ENCODE measurements around the gene MECR.

Gene MECR

GRCh38 chr1:29202053-29202452 lies 28.7 kb downstream of the MECR start:
- no peak for DNase-seq (ENCODE audit: low read depth in 2 of 2)

DNA sequence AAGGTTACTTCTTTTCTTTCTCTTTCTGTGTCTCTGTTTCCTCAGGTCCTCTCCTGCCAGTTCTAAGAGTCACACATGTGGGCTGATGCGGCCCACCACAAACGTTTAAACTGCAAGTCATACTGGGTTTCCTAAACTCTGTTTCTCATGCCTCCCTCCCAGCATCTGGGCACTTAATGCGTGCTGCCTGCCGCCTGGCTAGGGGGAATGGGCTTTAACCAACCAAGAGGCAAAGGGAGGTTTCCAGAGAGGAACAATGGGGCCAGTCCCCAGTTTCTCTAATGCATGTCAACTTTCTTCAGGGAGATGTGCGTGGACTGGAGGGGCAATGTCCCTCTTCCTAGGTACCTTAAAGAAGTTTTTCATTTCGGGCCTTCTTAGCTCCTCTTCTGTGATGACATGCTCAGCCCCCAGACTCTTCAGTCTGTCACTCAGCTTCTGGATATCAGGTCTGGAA lies 29.1 kb downstream of the MECR start:
- DNase-seq (ENCODE audit: low read depth in 2 of 2) = peak in 1 of 2 donors; percentile 8

- DNase-seq (ENCODE audit: low read depth in 2 of 2) = no peak
Observed at GRCh38 chr1:29200906-29201594, 29.7 kb downstream of the MECR start.

GRCh38 chr1:29197993-29198392 lies 32.7 kb downstream of the MECR start:
- no peak for DNase-seq (ENCODE audit: low read depth in 2 of 2)

DNA sequence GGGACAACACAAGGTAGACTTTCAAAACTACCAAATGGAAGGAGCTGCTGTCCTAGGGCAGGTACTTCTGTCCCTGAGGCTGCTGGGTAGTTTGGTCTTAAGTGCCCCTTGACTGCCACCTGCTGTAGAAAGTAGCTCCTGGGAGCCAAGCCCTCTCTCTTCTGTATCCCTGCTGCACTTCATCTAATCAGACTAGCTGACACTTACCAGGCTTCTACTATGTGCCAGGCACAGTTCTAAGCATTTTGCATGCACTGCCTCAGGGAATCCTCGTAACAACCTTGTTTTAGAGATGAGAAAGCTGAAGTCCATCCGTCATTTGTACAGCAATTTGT lies 33.2 kb downstream of the MECR start:
- DNase-seq (ENCODE audit: low read depth in 2 of 2) = peak in 1 of 2 donors; percentile 2

- DNase-seq (ENCODE audit: low read depth in 2 of 2) = no peak
Observed at GRCh38 chr1:29196863-29197589, 33.7 kb downstream of the MECR start.

DNA sequence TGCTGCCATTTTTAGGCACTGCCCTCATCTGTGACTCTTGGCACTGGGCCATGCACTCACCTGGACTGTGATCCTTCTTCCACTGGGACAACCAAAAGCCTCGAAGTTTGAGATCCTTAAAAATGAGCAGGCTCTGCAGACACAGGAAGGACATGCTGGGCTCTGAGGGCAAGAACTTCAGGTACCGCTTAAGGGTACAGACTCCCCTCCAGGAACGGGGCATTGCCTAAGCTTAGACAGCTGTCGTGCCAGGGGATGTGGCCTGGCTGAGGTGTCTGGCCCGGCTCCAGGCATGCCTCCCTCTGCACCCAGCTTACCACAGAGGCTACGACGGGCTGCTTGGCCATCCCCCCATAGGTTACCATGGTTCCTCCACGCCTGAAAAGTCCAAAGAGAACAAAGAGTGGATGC lies 34.8 kb downstream of the MECR start:
- no peak for DNase-seq (ENCODE audit: low read depth in 2 of 2)

- no peak for DNase-seq (ENCODE audit: low read depth in 2 of 2)
Observed at GRCh38 chr1:29193879-29194455, 36.8 kb downstream of the MECR start.

DNA sequence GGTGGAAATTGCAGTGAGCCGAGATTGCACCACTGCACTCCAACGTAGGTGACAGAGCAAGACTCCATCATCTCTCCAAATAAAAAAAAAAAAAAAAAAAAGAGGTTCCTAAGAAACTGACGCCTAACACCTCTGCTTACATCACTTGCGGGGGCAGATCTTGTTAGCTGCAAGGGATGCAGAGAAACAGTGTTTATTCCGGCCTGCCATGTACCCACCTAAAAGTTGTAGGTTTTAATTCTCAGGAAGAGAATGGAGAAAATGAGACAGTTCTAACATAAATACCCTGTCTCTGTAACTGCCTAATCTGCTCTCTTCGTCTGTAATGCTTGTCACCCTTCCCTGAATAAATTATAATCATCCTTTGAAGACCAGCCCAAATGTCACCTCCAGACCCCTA lies 40.0 kb downstream of the MECR start:
- no peak for DNase-seq (ENCODE audit: low read depth in 2 of 2)

- no peak for DNase-seq (ENCODE audit: low read depth in 2 of 2)
Observed at GRCh38 chr1:29186707-29187106, 44.0 kb downstream of the MECR start.

DNA sequence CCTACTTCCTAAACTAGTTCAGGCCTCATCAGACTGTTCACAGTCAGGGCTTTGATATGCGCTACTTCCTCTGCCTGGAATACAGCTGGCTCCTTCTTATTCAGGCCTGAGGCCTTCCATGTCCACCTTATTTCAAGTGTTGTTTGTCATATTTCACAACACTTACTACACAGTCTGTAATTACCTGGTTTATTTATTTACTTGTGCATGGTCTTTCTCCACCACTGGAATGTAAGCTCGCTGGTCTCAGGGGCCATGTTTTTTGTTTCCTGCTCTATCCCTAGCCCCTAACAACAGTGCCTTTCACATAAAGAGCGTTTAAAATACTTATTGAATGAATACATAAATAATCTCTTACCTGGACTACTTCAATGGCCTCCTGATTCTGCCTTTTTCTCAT lies 44.5 kb downstream of the MECR start:
- no peak for DNase-seq (ENCODE audit: low read depth in 2 of 2)

DNA sequence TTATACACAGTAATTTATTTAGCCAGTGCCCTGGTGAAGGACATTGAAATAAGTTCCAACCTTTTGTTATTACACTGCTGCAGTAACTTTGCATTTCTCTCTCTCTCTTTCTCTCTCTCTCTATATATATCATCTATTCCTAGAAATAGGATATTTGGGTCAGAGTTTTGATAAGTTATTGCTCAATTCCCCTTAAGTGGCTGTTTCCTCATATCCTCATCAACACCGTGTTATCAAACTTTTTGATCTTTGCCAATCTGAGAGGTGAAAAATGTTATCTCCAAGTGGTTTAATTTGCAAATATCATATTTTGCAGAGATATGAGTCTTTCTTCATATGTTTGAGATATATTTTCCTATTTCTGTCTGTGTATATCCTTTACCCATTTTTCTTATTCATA lies 47.4 kb downstream of the MECR start:
- DNase-seq (ENCODE audit: low read depth in 2 of 2) = no peak

DNA sequence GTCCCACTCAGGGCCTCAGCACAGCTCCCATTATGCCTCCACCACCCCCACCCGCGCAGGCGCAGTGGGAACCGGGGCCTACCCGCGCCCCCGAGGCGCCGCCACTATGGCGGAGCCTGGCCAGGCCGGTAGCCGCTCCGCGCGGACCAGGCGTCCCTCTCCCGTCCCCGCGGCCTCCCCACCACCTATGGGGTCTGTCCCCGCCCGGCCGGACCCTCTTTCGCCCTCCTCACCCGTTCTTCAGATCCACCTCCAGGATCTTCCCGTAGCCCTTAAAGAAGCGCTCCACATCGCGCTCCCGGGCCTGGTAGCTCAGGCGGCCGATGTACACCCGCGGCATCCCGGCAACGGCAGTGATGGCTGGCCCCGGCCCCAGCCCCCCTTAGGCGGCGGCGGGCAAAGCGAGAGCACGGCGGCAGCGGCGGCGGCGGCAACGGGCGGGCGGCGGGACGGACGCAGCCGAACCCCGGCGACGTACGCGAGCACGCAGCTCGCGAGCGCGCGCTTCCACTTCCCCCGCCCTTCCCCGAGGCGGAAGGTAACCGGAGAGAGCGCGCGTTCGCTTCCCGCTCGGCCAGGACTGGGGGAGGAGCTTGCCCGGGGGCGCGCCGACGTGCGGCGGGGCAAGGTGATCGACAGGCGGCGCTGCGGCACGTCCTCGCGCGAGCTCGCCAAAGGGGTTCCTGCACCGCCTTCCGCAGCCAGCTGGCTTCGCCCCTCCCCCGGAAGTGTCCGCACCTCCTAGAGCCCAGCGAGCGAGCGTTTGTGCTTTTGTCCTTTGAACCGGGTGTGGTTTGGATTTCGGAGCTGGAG lies 49.1 kb downstream of the MECR start, which contains the start of gene SRSF4:
TSS of gene SRSF4 (minus strand) at position 488 of the 813 bp plus-strand sequence. CDS start at position 340, 148 bp downstream.
- peak; percentile 99 for DNase-seq (ENCODE audit: low read depth in 2 of 2)

DNA sequence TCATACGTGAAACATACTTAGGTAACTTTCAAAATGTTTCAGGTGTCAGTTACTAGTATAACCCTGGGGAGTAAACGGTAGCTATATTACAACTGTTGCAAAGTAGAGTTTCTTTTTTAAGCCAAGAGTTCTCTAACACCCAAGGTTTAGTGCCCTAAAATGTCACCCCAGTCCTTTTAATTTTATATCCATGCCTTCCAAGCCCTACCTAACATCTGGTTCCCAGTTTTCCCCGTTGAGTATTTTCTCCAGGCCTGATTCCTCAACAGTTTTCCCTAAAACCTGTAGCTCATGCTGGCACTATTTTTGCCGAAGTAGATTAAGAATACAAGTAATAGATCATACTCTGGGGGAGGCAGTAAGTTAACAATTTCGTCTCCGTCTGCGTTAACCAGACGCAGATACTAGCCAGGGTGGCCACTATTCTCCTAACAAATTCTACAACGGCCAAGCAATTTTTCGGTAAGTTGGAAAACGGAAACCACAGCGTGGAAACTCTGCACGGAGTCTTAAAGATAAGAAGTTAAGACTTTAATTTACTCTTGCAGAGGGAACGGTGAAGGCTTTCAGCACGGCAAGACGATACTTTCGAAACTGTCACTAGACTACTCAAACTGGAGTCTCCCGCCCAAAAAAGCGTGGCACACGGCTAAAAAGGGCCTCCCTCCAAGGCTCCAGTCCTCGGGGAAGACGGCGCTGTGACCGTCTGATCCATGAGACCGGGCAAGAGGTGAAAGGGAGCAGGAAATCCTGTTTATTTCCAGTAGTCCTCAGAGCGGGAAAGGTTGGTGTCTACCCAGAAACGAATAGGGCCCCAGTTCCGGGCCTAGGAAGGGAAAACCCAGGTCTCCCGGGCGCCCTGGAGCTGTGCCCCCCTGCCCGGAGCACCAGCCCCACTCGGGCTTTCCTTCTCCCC lies 50.0 kb downstream of the MECR start:
- DNase-seq (ENCODE audit: low read depth in 2 of 2) = peak in 1 of 2 donors; percentile 0

GRCh38 chr1:29179641-29180184 lies 51.0 kb downstream of the MECR start:
- no peak for DNase-seq (ENCODE audit: low read depth in 2 of 2)

DNA sequence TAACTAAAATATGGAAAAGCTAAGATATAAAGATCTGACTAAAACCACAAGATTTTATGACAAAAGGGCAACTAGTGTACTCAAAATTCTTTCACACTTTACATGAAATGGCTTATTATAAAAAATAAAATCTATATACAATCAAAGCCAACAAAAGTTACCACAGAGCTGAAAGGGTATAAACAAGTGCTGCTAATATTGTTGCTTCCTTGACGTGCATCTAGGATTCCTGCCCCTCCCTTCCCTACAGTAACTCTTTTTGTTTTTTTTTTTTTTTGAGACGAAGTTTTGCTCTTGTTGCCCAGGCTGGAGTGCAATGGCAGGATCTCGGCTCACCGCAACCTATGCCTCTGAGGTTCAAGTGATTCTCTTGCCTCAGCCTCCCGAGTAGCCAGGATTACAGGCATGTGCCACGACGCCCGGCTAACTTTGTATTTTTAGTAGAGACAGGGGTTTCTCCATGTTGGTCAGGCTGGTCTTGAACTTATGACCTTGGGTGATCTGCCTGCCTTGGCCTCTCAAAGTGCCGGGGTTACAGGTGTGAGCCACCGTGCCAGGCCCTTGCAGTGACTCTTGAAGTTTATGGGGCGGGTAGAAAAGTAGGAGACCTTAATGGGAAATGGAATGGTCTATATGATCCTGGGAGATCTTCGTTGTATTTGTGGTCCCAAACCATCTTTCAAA lies 53.6 kb downstream of the MECR start:
- DNase-seq (ENCODE audit: low read depth in 2 of 2) = no peak

- DNase-seq (ENCODE audit: low read depth in 2 of 2) = no peak
Observed at GRCh38 chr1:29176576-29176975, 54.2 kb downstream of the MECR start.

- DNase-seq (ENCODE audit: low read depth in 2 of 2) = no peak
Observed at GRCh38 chr1:29172415-29172939, 58.3 kb downstream of the MECR start.

DNA sequence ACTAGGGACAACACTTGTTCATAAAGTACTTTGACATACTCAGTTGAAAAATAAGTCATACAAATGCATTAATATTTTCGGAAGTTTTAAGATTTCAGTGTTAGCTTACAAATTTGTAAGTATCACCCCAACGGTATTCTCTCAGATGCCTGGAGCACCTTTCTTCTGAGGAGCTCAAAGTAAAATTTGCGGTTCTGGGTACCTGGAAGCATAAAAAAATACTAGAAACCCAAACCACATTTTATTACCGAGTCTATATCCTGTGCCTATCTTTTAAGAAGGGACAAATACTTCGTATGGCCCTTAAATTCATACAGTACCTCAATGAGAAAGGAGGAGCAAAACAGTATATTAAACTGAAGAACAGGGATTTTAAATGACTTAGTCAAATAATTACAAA lies 59.2 kb downstream of the MECR start:
- no peak for DNase-seq (ENCODE audit: low read depth in 2 of 2)

DNA sequence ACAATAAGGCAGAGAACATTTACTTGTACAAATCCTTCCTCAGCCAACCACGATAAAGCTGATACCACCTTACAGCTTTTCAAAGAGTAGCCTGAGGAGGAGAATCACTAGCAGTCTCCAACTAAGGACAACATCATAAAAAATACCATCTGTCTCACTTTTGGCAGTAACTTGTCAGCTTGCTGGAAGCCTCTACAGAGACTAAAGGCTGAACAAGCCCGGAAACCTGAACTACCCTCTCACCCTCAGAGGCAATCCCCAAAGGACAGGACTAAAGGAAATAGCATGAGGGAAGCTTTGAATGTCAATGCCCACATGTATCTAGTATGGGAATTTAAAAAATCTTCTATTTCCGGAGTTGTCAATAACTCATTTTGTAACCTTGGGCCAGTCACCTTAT lies 59.6 kb downstream of the MECR start:
- no peak for DNase-seq (ENCODE audit: low read depth in 2 of 2)
